ENCODE data around the gene BRD3. TPM values are rescaled to one million over a fixed set of nuclear protein-coding genes. Genes with fewer than 3 reads are reported as not detected.

Gene BRD3
- total and polyA plus RNA-seq, 2 donors from 2014 or later = 7.7 to 46.2 TPM

DNA sequence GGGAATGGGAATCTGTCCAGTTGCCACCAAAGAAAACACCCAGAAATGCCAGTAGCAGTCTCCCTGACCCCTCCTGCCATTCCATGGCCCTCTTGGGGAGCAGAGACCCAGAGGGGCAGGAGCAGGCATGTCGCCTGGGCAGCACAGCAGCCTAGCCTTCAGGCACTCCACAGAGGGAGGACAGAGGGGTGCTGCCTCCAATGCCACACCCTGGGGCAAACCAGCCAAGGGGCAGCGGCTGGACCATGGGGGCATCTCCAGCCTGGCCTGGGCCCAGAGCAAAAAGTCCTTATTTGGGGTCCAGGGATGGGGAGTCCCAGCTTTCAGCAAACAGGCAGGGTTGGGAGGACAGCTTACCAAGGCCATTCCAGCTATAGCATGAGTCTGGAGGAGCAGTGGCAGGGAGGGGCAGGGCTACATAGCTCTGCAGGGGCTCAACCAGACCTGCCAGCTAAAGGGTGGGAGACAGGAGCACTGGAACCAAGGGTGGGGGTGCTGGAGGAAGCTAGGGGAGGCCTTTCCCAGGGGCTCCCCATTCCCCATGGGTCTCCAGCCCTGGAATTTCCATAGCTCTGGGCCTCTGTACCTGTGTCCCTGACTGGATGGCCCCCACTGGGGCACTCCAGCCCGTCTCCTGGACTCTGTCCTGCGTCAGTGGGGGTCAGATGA is 6.7 kb downstream of the BRD3 start:
- intact Hi-C loops (cut with DNase I) = no loop called here
- no peak overlapping the region for H3K4me3 ChIP-seq (ENCODE audit: low read length in 3 of 3)
- no peaks in the 10 kb centered on the region for H3K9me3 ChIP-seq (ENCODE audit: control insufficient read depth in 2 of 3, insufficient read depth in 1 of 3, low read length in 3 of 3)
- no peaks in the 10 kb centered on the region for H3K27me3 ChIP-seq (ENCODE audit: control insufficient read depth, insufficient read depth, low read length)
- peaks cover 0 to 3% (median 0%) of the 10 kb centered on the region in 3 donors for H3K36me3 ChIP-seq (ENCODE audit: control insufficient read depth in 2 of 3, insufficient read depth in 3 of 3, low read length in 3 of 3)
- peaks cover 0 to 56% (median 17%) of the 10 kb centered on the region in 3 donors for H3K4me1 ChIP-seq (ENCODE audit: control insufficient read depth in 2 of 3, insufficient read depth in 2 of 3, low read depth in 1 of 3, low read length in 3 of 3)
- TF ChIP-seq, protein P1, sequence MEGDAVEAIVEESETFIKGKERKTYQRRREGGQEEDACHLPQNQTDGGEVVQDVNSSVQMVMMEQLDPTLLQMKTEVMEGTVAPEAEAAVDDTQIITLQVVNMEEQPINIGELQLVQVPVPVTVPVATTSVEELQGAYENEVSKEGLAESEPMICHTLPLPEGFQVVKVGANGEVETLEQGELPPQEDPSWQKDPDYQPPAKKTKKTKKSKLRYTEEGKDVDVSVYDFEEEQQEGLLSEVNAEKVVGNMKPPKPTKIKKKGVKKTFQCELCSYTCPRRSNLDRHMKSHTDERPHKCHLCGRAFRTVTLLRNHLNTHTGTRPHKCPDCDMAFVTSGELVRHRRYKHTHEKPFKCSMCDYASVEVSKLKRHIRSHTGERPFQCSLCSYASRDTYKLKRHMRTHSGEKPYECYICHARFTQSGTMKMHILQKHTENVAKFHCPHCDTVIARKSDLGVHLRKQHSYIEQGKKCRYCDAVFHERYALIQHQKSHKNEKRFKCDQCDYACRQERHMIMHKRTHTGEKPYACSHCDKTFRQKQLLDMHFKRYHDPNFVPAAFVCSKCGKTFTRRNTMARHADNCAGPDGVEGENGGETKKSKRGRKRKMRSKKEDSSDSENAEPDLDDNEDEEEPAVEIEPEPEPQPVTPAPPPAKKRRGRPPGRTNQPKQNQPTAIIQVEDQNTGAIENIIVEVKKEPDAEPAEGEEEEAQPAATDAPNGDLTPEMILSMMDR (IDR thresholded peaks at IDR 0.05; ENCODE audit: borderline replicate concordance, extremely low read depth, insufficient read depth) = no peak
- no peak overlapping the region for H3K9ac ChIP-seq (ENCODE audit: low read length in 3 of 3)
- FAIRE-seq (no peak), DNase-seq (peak in 2 of 5 donors; percentile 32 to 59)
- H3K27ac ChIP-seq (ENCODE audit: low read depth in 2 of 2, low read length in 2 of 2) = no peak overlapping the region

DNA sequence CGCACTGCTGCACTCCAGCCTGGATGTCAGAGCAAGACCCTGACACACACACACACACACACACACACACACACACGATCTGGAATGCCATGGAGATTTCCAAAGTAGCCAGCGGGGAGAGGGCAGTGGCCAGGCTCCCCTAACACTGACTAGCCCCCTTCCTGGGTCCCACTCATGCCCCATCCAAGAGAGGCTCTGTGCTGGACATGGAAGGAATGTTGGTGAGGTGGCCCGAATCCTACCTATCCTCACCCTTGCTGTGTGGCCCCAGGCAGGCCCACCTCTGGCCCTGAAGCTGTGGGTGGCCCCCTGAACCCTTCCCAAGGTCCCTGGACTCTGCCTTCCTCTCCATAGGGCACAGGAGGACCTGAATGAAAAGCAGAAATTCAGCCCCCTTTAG is 7.3 kb downstream of the BRD3 start:
- no peak overlapping the region for H3K4me3 ChIP-seq (ENCODE audit: low read length in 3 of 3)
- H3K27me3 ChIP-seq (ENCODE audit: control insufficient read depth, insufficient read depth, low read length) = no peaks in the 10 kb centered on the region
- H3K27ac ChIP-seq (ENCODE audit: low read depth in 2 of 2, low read length in 2 of 2) = no peak overlapping the region
- FAIRE-seq = no peak
- peaks cover 0 to 3% (median 0%) of the 10 kb centered on the region in 3 donors for H3K36me3 ChIP-seq (ENCODE audit: control insufficient read depth in 2 of 3, insufficient read depth in 3 of 3, low read length in 3 of 3)
- H3K4me1 ChIP-seq (ENCODE audit: control insufficient read depth in 2 of 3, insufficient read depth in 2 of 3, low read depth in 1 of 3, low read length in 3 of 3) = peaks cover 0 to 58% (median 23%) of the 10 kb centered on the region in 3 donors
- no peak overlapping the region for H3K9ac ChIP-seq (ENCODE audit: low read length in 3 of 3)
- intact Hi-C loops (cut with DNase I) = no loop called here
- TF ChIP-seq, protein P1 (IDR thresholded peaks at IDR 0.05; ENCODE audit: borderline replicate concordance, extremely low read depth, insufficient read depth) = no peak
- peak in 2 of 5 donors; percentile 26 to 39 for DNase-seq
- H3K9me3 ChIP-seq (ENCODE audit: control insufficient read depth in 2 of 3, insufficient read depth in 1 of 3, low read length in 3 of 3) = no peaks in the 10 kb centered on the region

DNA sequence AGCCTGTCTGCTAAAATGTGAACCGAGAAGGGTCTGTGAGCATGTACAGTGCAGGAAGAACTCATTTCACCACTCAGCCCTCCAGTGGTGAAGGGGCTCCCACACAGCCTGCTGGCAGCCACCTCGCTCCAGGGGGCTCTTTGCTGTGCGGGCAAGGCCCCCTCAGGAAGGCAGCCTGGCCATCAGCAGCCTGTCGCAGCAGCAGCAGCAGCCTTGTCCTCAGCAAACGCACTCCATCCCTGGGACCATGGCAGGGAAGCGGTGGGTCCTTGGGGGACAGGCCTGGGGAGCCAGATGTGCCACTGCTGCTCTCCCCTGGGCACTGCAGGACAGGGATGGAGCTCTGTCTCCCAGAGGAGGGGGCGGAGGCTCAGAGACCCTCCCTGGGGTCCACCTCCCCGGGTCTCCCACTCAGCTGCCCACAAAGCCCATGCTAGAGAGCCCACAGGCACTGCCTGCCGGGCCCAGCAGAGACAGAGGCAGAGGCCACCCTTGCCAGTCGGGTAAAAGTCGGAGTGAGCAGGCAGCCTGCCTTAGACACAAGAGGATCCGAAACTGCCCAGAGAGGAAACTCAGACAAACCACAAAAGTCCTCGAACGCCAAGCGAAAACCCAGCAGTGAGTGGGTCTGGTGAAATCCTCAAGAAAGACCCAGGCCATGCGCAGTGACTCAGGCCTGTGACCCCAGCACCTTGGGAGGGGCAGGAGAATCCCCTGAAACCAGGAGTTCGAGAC is 8.0 kb downstream of the BRD3 start:
- peaks cover 0 to 63% (median 26%) of the 10 kb centered on the region in 3 donors for H3K4me1 ChIP-seq (ENCODE audit: control insufficient read depth in 2 of 3, insufficient read depth in 2 of 3, low read depth in 1 of 3, low read length in 3 of 3)
- no peaks in the 10 kb centered on the region for H3K27me3 ChIP-seq (ENCODE audit: control insufficient read depth, insufficient read depth, low read length)
- H3K9ac ChIP-seq (ENCODE audit: low read length in 3 of 3) = no peak overlapping the region
- peaks cover 0 to 3% (median 0%) of the 10 kb centered on the region in 3 donors for H3K36me3 ChIP-seq (ENCODE audit: control insufficient read depth in 2 of 3, insufficient read depth in 3 of 3, low read length in 3 of 3)
- H3K27ac ChIP-seq (ENCODE audit: low read depth in 2 of 2, low read length in 2 of 2) = no peak overlapping the region
- H3K4me3 ChIP-seq (ENCODE audit: low read length in 3 of 3) = no peak overlapping the region
- TF ChIP-seq, protein P1 (IDR thresholded peaks at IDR 0.05; ENCODE audit: borderline replicate concordance, extremely low read depth, insufficient read depth) = no peak
- DNase-seq (peak in 2 of 5 donors; percentile 33 to 66), FAIRE-seq (no peak)
- no peaks in the 10 kb centered on the region for H3K9me3 ChIP-seq (ENCODE audit: control insufficient read depth in 2 of 3, insufficient read depth in 1 of 3, low read length in 3 of 3)
- intact Hi-C loops (cut with DNase I) = no loop called here
